ENCODE results near the gene HOXB4.
A peak's percentile ranks its signal among the peaks of the same experiment; 100 is the strongest.

HOXB4 gene

DNA sequence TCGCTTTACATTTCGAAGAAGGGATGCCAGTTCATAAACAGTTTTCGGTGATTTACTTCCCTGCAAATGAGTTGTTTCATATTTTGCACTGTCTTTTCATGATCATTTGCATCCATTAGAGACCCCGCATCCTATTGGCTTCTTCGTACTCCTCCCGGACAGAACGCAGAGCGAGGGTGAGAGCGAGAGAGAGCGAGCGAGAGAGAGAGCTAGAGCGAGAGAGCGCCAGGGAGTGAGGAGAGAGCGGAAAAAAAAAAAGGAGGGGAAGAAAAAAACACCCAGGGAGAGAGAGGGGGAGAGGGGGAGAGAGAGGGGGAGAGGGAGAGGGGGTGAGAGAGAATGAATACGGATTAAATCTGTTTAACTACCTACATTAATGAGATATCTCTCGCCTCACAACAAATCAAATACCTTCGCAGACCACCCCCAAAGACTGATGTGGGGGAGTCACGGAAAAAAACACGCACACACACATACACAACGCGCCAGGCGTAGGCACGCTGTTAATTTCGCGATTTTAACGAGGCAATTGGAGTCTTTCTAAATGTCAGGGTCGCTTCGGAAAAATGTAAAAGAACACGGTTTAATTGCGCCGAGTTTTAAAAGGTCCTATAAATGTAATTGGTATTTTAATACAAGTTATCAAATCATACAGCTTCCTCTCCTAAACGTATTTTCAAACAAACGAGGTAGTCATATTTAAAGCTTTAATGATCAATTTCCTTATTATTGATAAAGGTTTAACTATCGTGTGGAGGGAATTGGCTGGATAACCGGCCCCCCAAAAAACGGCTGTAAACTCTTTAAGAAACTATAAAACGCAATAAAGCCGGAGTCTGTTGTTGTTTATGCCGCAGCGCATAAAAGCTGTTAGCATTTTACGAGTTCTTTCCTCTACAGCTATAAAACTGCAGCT, 37.2 kb upstream of the HOXB4 start, which contains the start of gene HOXB8:
Gene HOXB8, minus strand, starts transcription at position 246 of the 916 bp plus-strand sequence. CDS start 588 bp downstream, outside the sequence.
- DNase-seq (ENCODE audit: low spot score) = no peak

DNA sequence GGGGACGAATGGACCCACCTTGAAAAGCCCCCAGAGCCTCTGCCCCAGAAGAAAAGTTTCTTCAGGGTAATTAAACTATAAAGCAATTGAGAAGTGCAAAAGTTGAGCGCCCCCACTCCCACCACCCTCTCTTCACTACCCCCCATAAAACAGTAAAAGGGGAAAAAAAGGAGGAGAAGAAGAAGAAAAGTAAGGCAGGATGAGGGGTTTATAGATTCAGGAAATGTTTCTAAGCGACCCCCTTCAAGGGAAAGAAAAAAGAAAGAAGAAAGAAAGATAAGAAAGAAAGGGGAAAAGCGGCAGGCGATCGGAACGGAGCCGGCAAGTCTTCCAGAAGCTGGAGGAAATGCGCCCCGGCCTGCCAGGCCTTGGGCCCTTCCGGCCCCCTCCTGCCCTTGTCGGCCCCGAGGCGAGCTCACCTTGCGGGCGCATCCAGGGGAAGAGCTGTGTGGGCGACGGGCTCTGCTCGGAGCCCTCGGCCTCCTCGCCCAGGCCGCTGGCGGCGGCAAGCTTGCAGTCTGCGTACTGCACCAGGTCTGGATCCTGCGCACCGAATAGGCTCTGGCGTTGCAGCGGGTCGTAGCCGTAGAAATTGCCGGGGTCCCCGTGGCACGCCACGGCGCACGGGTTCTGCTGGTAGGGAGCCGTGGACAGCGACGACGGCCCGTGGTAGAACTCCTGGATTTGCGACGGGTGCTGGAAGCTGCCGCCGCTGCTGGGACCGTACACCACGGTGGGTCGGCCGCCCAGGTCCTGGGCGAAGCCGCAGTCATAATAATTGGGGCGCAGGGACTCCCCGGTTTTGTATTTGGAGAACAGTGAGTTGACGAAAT, 35.9 kb upstream of the HOXB4 start:
- DNase-seq (ENCODE audit: low spot score) = no peak

DNA sequence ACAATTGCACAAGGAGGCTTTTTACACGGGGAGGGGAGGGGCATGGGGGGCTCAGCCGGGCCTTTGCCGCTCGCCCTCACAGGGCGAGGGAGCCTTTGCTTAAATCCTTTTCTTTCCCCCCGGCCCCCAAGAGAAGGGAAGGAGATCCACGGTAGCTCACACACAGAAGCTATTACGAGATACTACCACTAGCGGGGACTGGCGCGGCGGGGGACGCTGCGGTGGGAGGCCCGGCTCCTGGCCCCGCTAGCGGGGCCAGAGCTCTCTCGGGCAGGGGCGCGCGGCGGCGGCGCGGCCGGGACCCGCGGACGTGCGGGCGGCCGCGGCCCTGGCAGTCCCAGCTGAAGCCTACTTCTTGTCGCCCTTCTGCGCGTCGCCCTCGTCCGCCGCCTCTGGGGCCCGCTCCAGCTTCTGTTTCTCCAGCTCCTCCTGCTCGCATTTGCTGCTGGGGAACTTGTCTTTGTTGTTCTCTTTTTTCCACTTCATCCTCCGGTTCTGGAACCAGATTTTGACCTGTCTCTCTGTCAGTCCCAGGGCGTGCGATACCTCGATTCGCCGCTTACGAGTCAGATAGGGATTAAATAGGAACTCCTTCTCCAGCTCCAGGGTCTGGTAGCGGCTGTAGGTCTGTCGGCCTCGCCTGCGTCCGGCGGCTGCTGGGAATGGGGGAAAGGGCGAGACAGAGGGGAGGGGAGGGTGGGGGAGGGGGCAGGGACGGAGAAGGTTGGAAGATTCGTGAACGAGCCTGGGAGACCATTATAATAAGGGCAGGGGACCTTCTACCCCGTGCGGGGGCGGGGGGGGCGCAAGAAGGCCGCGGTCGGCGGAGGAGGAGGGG, 34.9 kb upstream of the HOXB4 start:
- DNase-seq (ENCODE audit: low spot score) = peak; percentile 80

DNA sequence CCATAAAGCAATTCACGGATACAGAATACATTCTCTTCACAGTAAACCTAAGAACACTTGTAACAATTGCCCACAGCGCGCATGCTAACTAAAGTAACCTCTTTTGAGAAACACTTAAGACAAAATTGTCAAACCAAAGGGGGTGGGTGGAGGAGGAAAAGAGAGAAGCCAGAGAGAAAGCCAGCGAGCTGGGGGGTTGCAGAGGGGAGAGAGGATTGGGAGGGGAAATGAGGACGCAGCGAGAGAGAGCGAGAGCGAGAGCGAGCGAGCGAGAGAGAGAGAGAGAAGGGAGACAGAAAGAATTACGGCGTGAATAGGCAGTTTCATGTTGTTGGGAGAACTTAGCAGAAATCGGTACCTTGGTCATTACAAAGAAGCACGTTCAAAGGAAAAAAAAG, 34.3 kb upstream of the HOXB4 start:
- DNase-seq (ENCODE audit: low spot score) = no peak

DNA sequence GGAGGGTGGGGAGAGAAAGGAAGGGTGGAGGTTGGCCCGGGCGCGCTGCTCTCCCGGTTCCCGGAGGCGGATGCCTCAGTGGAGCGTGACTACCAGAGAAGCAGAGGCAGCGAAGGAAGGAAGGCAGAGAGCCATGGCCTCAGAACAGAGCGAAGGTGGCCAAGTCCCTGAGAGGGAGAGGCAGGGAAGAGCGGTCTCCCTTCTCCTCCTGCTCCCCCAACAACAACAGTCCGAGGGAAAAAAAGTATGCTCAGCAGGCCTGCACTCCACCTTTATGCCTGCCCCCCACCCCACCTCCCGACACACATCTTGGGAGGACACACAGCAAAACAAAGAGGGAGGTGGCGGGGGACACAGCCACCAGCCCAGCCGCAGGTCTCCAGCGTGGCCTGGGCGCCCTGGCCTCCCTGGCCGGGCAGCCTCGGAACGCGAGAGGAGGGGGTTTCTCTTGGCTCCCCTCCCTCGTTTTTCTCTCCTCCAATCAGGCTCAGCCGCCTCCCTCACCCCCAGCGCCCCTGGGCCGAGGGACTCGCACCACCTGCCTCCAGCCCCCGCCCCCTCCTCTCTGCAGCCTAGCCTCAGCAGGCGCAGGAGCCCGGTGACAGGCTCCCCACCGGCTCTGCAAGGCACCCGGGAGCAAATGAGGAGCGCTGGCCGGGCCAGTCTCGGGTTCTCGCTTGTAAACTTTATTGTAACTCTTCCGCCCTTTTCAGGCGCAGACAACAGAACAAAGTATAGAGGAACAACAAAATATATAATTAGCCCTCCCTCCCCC, 33.7 kb upstream of the HOXB4 start:
- DNase-seq (ENCODE audit: low spot score) = no peak

DNA sequence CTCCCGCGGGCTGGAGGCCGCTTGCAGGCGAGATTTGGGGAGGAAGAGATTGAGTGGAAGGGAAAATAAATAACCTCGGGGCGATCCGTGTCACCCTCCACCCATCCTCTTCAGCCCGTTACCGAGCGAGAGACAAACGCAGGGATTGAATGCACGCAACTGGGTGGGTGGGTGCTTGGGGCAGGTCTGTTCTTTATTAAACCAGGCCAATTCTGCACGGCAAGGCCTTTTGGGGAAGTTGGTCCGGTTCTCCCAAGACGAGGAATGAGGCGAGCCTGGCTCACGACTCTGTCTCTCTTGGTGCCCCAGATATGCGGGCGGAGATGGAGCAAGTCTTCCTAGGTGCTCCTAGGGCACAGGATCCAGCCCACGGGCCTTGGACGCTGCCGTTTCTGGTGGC, 33.1 kb upstream of the HOXB4 start:
- DNase-seq (ENCODE audit: low spot score) = no peak

DNA sequence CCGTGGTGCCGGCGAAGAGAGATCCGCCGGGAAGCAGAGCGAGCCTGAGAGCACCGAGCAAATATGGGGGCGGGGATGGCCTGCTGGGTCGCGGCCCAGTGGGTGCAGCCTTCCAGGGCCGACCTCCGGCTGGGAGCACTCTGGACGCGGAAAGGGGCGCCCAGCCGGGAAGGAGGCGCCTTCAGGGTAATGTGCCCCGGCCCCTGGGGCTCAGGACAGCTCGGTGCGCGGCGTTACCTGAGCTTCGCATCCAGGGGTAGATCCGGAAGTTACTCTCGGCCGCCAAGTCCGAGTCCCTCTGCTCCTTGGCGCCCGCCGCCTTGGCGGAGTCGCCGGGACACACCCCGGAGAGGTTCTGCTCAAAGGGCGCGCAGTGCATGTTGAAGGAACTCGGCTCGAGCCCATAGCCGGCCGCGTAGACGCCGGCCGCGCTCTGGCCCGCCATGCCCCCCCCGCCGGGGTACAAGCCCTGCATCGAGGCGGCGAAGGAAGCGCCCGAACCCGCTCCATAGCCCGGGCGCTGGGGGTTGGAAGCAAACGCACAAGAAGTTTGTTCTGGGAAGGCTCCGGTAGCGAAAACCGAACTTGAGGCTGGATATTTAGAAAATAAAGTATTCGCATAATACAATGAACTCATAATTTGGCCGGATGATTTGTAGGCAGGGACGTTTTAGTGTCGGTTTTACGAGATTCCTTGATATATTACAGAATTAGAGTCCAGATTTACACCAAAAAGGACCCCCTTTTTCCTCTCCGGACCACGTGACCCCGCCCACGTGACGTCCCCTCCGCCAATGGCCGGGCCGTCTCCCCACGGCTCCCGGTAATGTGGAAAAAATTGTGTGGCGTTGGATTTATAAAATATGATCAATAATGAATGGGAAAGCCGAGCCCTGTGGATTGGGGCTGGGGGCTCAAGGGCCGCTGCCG, 32.4 kb upstream of the HOXB4 start, which contains the start of gene HOXB7:
Gene HOXB7, minus strand, starts transcription at position 736 of the 930 bp plus-strand sequence. Its CDS starts 99 bp downstream, at position 637.
- DNase-seq (ENCODE audit: low spot score) = peak; percentile 92

DNA sequence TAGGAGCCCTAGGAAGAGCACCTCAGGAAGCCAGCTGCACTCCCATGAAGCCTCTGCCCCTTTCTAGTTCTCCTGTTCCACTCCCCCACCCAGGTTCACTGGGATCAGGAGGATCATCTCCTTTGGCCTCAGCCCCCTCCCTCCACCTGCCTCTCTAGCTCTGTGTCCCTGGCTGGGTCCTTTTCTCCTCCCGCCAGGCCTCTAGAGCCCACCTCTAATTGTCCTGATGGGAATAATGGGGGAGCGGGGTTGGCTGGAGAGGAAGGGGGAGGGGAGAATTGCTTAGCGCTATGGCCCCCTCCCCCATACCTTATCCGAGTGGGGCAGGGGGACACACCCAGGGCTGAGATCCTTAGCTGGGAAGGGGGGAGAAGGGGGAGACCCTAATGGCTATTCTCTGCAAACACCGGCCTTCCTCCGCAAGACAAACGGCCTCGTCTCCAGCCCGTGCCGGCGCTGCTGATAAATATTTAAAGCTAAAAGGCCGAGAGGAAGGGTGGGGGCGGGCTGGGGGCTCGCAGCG, 31.7 kb upstream of the HOXB4 start:
- DNase-seq (ENCODE audit: low spot score) = no peak

DNA sequence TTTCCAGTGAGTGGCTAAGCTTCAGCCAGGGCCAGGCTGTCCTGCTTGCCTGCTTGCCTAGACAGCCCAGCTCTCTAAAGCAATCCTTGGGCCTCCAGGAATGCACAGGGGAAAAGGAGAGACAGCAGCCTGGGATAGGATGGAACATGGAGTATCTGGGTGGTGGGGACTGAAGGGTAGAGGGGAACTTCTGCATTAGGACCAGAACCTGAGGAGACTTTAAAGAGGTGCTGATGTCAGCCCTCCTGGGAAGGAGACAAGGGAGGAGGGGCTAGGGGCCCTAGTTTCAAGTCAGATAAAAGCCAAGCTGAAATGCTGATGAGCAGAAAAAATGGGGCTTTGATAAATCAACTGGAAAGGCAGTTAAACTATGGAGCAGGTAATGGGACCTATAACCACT, 30.9 kb upstream of the HOXB4 start:
- DNase-seq (ENCODE audit: low spot score) = no peak

DNA sequence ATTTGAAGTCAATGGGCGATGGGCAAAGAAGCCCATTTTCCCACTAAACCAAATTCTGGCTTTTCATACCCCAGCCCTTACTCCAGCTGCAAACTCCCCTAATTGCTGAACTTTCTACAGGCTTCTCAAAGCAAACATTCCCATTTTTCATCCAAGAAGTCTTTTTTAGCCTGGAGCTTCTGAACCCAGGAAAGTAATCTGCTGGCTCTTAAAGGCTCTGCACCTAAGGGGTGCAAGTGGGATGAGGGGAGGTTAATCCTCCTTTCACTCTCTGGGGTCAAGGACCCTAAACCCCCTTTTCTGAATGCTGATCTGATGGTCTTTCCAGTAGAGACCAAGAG, 30.3 kb upstream of the HOXB4 start:
- no peak for DNase-seq (ENCODE audit: low spot score)

DNA sequence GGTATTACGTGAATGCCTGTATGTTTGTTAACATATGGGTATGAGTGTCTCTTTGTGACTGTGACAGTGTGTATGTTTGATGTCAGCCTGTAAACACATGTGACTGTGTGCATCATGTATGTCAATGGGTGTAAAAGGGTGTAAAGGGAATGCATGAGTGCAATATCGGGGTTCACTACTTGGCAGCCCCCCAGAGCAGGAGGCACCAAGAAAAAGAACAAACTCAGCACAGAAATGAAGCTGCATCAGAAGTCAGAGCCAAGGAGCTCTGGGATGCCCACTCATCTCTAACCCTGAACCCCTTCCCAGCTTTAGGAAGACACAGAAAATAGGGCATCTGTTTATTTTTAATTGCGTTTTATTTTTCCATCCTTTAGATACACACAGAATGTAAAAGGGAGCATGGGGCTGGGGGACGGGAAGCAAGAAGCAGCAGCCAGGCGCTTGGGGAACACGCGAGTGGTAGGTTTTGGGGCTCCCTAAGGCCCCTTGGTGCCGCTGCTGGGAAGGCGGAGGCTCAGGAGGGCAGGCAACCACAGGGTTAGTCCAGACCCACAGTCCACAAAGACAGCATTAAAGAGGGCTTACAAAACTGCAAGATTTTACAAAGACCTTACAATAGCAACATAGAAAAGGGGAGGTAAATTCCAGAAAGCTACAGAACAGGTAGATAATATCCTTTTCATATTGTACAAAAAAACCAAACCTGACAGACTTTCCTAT, 28.9 kb upstream of the HOXB4 start:
- DNase-seq (ENCODE audit: low spot score) = no peak

DNA sequence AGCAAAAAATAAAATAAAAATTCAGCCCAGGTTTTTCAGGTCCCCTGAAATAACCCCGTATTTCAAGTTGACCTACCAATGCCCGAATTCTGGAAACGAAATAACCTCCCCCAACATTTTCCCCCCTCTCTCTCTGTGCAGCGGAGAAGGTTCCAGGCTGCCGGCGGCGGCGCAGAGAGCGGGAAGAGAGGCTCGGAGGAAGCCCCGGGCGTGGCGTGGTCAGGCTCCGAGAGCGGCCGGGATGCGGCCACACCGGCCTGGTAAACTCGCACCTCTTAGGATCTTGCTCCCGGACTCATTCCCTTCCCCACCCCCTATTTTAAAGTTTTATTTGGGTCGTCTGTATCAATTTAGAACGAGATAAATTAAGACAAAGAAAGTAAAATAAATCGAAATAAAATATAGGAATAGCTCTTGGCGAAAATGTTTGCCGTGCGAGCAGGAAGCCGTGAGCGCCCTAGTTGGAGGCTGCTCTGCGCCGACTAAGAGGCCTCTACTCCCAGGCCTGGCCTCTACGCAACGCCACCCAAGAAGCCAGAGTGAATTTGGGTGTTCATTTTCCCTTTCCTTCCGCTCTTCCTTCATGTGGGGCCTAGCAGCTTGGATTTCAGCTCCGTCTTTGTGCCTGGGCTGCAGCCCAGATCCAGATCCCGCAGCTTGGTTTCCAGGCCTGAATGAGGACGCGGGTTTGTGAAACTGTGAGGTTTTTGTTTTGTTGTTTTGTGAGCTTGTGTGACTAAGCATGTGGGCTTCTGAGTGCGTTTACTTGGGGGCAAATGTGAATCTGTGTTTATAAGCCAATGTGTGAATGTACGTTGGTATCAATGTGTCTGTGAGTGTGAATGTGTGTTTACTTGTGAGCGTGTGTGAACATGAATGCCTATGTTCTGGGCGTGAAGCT, 28.1 kb upstream of the HOXB4 start:
- DNase-seq (ENCODE audit: low spot score) = no peak

DNA sequence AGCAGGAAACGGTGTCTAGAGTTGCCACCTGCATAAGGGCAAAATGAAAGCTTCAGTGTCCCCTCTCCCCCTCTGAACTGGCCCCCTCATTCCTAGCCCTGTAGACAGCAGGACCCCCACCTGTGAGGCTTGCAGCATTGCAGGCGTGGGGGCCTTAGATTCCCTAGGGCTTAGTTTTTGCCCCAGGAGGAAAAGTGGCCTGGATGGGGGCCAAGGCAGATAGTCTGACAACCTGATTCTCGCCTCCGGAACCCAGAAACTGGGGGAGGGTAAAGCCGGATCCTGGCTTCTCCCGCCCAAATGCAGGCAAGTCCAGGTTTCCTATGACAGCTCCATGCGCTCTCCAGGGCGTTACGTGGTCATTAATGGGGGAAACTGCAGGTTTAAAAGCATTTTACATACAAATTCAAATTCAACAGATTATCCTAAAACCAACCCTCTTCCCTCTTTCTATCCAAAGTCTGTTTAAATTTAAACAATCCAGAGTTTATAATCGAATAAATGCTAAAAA, 27.3 kb upstream of the HOXB4 start:
- DNase-seq (ENCODE audit: low spot score) = no peak

DNA sequence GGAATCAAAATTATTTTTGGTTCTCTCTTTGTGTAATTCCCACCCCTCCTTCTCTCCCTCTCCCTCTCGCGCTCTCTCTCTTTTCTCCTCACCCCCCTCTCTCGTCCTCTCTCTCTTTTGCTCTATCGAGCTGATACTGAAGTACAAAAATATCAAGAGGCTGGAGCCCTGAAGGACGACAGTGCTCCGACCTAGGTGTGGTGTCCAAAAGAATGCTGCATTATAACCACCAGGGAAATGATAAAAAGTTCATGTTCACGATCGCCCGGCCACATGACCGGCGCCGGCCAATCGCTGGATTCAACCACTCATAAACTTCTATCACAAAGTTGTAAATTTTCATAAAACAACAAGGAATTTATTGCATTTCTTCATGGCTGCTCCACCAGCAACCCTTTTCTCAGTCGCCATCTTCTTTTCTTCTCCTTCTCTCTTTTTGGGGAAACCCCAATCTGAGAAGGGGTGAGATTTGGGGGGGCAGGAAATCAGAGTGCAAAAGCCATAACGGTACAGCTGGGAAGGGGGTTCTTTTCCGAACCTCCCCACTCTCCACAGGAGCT, 26.7 kb upstream of the HOXB4 start, which contains the start of gene HOXB6:
Gene HOXB6, minus strand, starts transcription at position 217 of the 560 bp plus-strand sequence. CDS start 6,836 bp downstream, outside the sequence.
- DNase-seq (ENCODE audit: low spot score) = no peak

DNA sequence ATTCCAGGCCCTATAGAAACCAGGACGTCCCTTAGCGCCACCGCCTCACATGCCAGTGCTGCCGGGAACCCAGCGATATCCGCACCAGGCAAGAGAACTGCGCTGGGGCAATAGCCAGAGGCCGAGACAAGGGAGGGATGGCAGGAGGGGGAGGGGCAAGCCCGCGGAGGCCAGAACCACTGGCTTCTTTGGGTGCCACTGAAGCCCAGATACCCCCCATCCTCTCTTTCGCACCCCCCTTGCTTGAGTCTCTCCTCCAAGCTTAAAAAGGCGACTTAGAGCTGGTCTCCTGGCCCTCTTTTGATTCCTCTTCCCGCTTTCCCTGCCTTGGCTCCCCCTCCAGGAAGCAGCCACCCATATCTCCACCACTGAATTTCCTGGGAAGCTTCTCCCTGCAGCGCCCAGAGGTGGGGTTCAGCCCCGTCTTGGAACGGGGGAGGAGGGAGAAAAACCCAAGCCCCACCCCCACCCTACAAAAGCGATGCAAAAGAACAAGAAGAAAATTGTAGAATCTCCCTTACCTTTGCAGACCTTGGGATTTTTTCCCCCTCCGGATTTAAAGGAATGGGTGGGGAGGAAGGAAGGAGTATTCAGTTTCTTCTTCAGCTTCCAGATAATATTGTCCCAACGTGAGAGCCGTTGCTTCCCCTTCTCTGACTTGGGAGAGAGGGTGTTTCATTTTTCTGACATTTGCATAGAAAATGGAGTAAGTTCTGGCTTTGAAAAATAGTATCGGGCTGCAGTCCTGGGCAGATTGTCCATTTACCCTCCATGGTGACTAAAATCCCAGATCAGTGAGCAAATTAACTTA, 26.0 kb upstream of the HOXB4 start:
- no peak for DNase-seq (ENCODE audit: low spot score)

Data from AG08396 (cell line).